Mammary epithelial cell (primary cell): ENCODE data around the gene PPP1R9A.

Source experiments
- EZH2 ChIP-seq: IDR thresholded peaks from 2 replicates; pipeline ENCODE4 v1.6.1; 2012; ENCODE audit warnings: low read length, inconsistent platforms, borderline replicate concordance
- TF ChIP-seq, protein P1 (sequence below), 2 donors: IDR thresholded peaks in 1 of 2; conservative IDR thresholded peaks in 1 of 2; 2 replicates each; pipeline ENCODE4 v1.5.1; 2011 to 2012; ENCODE audit warnings: inconsistent platforms in 2 of 2, low read length in 2 of 2, mild to moderate bottlenecking in 2 of 2, control low read depth in 1 of 2, low read depth in 1 of 2; ENCODE audit not compliant: insufficient read depth in 1 of 2; ENCODE audit errors: extremely low read depth in 1 of 2

DNA sequence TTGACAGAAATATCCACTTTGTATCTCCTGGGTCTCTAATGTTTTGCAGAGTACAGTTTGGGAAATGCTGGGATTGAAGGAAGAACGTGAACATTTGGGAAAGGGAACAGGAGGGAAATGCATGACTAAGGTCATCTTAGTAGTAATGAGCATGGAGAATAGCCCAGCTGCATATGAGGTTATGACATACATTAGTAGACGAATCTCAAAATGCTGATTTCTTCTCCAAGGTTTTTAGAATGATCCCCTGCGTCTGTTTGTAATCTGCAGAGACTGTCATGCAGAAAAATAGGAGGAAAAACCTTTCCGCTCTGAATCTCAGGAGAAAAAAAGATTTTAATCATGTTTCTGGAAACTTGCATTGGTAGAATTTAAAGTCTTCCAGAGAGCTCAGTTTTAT, 133.6 kb downstream of the PPP1R9A start:
- TF ChIP-seq, protein P1, sequence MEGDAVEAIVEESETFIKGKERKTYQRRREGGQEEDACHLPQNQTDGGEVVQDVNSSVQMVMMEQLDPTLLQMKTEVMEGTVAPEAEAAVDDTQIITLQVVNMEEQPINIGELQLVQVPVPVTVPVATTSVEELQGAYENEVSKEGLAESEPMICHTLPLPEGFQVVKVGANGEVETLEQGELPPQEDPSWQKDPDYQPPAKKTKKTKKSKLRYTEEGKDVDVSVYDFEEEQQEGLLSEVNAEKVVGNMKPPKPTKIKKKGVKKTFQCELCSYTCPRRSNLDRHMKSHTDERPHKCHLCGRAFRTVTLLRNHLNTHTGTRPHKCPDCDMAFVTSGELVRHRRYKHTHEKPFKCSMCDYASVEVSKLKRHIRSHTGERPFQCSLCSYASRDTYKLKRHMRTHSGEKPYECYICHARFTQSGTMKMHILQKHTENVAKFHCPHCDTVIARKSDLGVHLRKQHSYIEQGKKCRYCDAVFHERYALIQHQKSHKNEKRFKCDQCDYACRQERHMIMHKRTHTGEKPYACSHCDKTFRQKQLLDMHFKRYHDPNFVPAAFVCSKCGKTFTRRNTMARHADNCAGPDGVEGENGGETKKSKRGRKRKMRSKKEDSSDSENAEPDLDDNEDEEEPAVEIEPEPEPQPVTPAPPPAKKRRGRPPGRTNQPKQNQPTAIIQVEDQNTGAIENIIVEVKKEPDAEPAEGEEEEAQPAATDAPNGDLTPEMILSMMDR (conservative IDR thresholded peaks at IDR 0.05 in 1 of 2, IDR thresholded peaks at IDR 0.05 in 1 of 2; ENCODE audit: extremely low read depth in 1 of 2, insufficient read depth in 1 of 2, low read depth in 1 of 2, low read length in 2 of 2): no peak
- TF ChIP-seq EZH2: no peak
